Left ventricle myocardium superior (tissue), 1 donor: Measurements from ENCODE around the gene SLCO2B1. TPM values are rescaled to one million over a fixed set of nuclear protein-coding genes. Genes with fewer than 3 reads are reported as not detected.

Experiments
- ATAC-seq: fragments of 200-7000 bp; cut with Tn5 transposase; one replicate; pipeline ENCODE4 v1.9.1; 2020; ENCODE audit warnings: mild to moderate bottlenecking, moderate library complexity
- DNase-seq: peaks from one replicate; pipeline ENCODE4 v3.0.0-alpha.2; 2020
- intact Hi-C: fragments of 100-400 bp; cut with micrococcal nuclease; formaldehyde crosslinking; loops from one replicate; pipeline ENCODE4 v1.11.0; 2022
- total RNA-seq: library from RNA; stranded (reverse); fragmentation: NEBNext Ultra II Directional; extraction: Animal tissue kit (Norgen Biotek cat#: 25700); gene quantifications from one replicate; pipeline ENCODE4 v1.2.1, GENCODE V29; 2021
- donor health status: DM: no; HTN: yes; CAD: no; lungs with severe emphysema.

Gene SLCO2B1
- total RNA-seq, 1 donor from 2014 or later = 30.1 TPM

DNA sequence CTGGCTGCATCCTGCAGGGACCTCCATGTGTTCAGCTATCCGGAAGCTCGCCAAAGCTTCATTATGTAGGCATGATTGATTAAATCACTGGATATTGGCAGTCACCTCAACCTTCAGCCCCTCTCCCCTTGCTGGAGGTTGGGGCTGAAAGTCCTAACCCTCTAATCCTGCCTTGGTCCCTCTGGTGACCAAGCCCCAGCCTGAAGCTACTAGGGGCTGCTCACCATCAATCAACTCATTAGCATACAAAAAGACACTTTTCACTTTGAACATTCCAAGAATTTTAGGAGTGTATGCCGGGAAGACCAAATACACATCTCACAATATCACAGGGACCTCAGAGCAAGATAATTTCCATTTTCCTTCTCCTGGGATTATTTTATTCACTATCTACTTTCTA is 50.9 kb downstream of the SLCO2B1 start:
- intact Hi-C loops = no loop called here
- DNase-seq = no peak
- ATAC-seq = no peak

GRCh38 chr11:75202195-75202594 is 51.3 kb downstream of the SLCO2B1 start:
- no peak for DNase-seq
- no peak for ATAC-seq
- intact Hi-C loops = no loop called here

- intact Hi-C loops = no loop called here
- DNase-seq (no peak), ATAC-seq (no peak)
Observed at GRCh38 chr11:75203138-75203537, 52.2 kb downstream of the SLCO2B1 start.

DNA sequence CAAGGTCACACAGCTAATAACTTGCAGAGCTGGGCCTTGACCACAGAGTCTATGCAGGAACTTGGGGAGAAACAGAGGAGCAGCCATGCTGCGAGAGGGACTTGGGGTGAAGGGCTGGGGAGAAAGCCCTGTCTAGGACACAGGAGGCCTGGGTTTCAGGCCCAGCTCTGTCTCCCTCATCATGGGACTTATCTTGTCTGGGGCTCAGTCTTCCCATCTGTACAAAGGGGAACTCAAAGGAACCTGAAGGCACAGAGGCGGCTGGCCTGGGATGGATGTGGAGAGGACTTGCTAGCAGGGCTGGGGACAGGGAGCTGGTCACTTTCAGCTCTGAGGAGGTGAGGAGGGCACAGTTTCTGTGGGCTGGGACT is 52.7 kb downstream of the SLCO2B1 start:
- DNase-seq (no peak), ATAC-seq (no peak)
- intact Hi-C loops = no loop called here

DNA sequence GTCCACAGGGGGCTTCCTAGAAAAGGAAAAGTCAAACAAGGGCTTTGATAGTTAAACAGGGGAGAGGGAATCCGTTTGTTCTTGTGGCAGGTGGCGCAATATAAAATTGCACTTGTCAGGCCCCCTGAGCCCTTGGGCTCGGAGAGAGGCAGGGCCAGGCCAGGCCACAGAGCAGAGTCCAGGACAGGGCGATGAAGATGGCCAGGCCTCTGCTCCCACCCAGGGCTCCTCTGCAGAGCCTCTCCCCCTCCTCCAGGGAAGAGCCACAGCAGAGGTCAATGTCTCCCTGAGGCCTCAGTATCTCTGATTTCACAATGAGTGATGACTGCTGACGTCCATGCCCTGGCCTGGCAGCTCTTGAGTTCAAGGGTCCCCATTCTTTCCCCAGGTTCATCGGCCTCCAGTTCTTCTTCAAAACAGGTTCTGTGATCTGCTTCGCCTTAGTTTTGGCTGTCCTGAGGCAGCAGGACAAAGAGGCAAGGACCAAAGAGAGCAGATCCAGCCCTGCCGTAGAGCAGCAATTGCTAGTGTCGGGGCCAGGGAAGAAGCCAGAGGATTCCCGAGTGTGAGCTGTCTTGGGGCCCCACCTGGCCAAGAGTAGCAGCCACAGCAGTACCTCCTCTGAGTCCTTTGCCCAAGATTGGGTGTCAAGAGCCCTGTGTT is 53.2 kb downstream of the SLCO2B1 start:
- intact Hi-C loops = no loop called here
- DNase-seq = no peak
- ATAC-seq = peak; percentile 11

GRCh38 chr11:75204685-75205563 is 54.0 kb downstream of the SLCO2B1 start:
- ATAC-seq (peak; percentile 94), DNase-seq (peak; percentile 95)
- intact Hi-C loops = loop anchor here (5.0 kb wide), 1 partner anchor 63 kb away; no protein-coding TSS in a partner anchor

GRCh38 chr11:75205564-75206020 is 54.7 kb downstream of the SLCO2B1 start:
- DNase-seq (no peak), ATAC-seq (no peak)

DNA sequence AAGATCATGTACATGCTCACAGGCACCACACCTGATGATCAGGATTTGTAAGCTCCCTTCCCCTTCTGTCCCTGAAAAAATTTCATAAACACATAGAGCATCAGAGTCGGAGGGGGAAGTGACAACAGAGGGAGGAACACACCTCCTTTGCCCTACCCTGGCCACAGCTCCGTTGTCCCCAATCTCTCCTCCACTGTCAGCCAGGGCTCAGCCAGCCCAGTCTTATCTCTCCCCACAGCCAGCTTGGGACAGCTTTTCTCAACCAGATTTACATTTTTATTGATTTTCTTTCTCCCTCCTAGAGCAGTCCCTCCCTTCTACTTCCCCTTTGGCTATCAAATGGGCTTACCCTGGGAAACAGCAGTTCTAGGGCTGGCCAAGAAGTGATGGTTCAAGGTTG is 57.5 kb downstream of the SLCO2B1 start:
- DNase-seq (no peak), ATAC-seq (no peak)
- intact Hi-C loops = loop anchor here (5.0 kb wide), 1 partner anchor 66 kb away; no protein-coding TSS in a partner anchor

More at GRCh38 chr11:75205564-75206020, 54.7 kb downstream of the SLCO2B1 start:
- intact Hi-C loops = loop anchor here (5.0 kb wide), 1 partner anchor 63 kb away; no protein-coding TSS in a partner anchor

DNA sequence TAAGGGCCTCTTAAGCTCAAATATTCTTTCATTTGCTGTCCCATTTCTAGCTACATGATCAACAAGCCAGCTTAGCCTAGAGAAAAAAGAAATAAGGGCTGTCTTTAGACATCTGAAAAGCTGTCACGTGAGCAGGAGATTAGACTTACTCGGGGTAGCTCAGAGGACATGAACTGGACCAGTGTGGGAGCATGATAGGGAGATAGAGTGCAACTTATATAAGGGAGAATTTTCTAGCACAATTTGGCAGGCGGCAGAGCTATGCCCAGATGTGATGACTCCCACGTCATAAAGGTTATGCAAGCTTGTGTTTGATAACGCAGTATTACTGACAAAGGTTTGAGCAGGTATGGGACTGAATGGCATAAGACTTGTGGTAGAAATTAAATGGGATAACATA is 61.5 kb downstream of the SLCO2B1 start:
- no peak for DNase-seq
- no peak for ATAC-seq
- intact Hi-C loops = no loop called here

GRCh38 chr11:75214411-75214821 is 63.5 kb downstream of the SLCO2B1 start:
- ATAC-seq (peak; percentile 81), DNase-seq (peak; percentile 85)
- intact Hi-C loops = no loop called here

GRCh38 chr11:75214843-75215242 is 63.9 kb downstream of the SLCO2B1 start:
- ATAC-seq = no peak
- intact Hi-C loops = no loop called here

GRCh38 chr11:75219869-75220268 is 69.0 kb downstream of the SLCO2B1 start:
- DNase-seq (no peak), ATAC-seq (no peak)
- intact Hi-C loops = no loop called here

More at GRCh38 chr11:75214843-75215242, 63.9 kb downstream of the SLCO2B1 start:
- no peak for DNase-seq

DNA sequence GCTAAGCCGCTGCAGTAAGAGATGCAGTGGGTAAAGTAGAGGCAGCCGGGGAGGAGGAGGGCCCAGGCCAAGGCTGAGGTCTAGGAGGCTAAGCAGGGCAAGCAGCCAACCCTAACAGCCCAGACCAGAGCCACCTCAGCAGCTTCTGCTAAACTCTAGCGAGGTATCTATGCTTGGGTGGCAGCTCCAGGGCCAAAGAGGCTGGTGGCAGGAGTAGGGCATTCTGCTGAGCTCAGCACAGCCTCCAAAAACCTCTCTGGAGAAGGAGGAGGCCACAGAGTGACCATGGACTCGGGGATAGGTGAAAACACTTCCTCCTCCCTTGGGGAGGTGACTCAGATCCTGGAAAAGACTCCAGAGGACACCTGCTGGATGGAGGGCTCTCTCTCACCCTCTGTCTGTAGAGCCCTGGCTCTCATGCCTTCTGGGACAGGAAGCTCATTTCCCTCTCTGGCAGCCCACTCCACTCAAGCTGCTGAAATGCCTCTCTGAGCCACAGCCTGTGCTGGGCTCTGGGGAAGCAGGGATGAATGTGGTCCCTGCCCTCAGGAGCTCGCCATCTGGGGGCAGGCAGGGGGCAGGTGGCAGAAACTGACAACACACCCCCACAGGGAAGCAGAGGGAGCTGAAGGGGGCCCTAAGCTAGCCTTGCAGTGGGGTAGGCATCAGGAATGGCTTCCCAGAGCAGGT is 73.2 kb downstream of the SLCO2B1 start:
- intact Hi-C loops = no loop called here
- ATAC-seq = no peak
- no peak for DNase-seq

DNA sequence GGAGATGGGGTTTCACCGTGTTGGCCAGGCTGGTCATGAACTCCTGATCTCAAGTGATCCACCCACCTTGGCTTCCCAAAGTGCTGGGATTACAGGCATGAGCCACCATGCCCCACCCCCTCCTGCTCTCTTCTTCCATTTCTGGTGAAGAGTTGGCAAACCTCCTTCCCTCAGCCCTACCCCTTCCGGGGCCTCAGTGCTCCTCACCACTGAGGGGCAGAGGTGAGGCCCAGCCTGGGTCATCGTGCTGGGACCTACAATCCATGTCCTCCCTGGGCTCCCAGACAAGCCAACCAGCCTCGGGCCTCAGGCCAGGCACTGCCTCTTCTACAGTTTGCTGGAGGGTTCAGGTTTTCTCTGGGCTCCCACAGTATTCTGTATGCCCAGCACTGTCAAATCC is 74.9 kb downstream of the SLCO2B1 start:
- intact Hi-C loops = no loop called here
- ATAC-seq (no peak), DNase-seq (no peak)

GRCh38 chr11:75229466-75229865 is 78.6 kb downstream of the SLCO2B1 start:
- DNase-seq = no peak
- no peak for ATAC-seq
- intact Hi-C loops = no loop called here

DNA sequence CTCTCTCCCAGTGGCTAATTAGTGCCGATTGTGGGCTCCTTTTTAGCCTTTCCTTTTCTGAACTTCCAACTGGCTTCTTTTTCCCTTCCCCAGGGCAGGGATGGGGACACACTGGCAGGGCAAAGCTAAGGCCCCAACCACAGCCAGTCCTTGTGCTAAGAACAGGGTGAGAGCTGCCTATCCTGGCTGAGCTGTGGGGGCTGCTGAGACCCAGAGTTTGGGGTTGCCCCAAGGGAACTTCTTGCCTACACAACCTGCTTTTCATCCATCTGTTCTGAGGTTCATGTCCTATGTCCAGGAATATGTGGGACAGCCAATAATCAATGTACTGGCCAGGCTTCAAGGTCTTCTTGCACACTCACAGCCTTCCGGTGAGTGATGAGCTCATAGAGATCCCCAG is 79.7 kb downstream of the SLCO2B1 start:
- intact Hi-C loops = no loop called here
- no peak for DNase-seq
- no peak for ATAC-seq

DNA sequence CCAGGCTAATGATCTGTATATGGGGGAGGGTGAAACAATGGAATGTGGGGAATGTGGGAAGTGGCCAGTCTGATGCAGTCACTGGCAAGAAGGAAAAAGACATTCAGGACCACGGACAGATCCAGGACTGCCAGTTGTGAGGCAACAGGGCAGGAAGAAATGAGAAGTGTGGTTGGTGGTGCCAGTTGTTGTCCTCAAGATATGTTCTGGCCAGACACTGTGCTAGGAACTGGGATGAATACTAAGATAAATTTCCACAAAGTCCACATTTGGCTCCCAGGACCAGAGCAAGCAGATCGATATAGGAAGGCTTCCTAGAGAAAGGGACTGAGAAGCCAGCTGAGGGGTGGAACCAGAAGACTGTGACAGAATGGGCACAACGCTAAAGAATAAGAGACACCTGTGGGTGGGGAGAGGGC is 82.9 kb downstream of the SLCO2B1 start:
- DNase-seq (no peak), ATAC-seq (no peak)
- intact Hi-C loops = no loop called here

DNA sequence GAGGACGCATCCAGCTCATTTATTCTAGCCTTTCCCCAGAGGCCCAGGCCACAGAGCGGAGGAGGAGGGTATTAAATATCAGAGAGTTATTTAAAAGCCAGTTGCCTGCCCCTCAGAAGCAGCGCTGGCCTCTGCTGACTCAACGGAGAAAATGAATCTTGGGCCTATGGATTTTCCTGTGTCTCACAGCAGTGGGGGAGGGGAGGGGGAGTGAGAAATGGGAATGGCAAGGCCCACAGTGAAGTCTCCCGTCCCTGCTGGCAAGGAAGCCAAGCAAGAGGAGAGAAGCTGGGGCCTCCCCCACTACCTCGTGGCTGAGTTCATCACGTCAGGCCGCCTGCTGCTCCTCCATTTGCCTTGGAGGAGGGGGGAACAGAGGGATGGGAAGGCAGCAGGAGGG is 85.2 kb downstream of the SLCO2B1 start:
- intact Hi-C loops = no loop called here
- DNase-seq = no peak
- no peak for ATAC-seq

GRCh38 chr11:75237050-75237449 is 86.1 kb downstream of the SLCO2B1 start:
- ATAC-seq = no peak
- intact Hi-C loops = no loop called here
- DNase-seq = no peak
